Psoas muscle (tissue), 8 donors: ENCODE results near the gene LGR6. TPM values are rescaled to one million over a fixed set of nuclear protein-coding genes. Genes with fewer than 3 reads are reported as not detected.
"Not testable (repeated sequence)": the region's sequence is repeated elsewhere in the genome, so short reads cannot be mapped to it uniquely, and the experiment has no call there.

ENCODE experiments used
- ATAC-seq, 4 donors: fragments of 200-7000 bp; cut with Tn5 transposase; one replicate each; pipeline ENCODE4 v1.9.1; 2020; ENCODE audit warnings: moderate library complexity in 3 of 4, mild to moderate bottlenecking in 2 of 4
- DNase-seq, 2 donors: peaks; one replicate each; pipeline ENCODE4 v3.0.0-alpha.2; 2020
- H3K27ac ChIP-seq: fragments of 200-600 bp; one replicate; pipeline ENCODE4 v1.8.0; 2022
- H3K27me3 ChIP-seq, 3 donors: fragments of 200-600 bp in 1 of 3; one replicate each; pipeline versions ENCODE4 v1.6.1 to v1.8.0; 2013 to 2022; ENCODE audit warnings: low read length in 2 of 3, mild to moderate bottlenecking in 2 of 3, moderate library complexity in 1 of 3; ENCODE audit not compliant: insufficient read depth in 3 of 3
- H3K36me3 ChIP-seq, 2 donors: fragments of 200-600 bp in 1 of 2; one replicate each; pipeline versions ENCODE4 v1.6.1 to v1.8.0; 2013 to 2022; ENCODE audit warnings: low read depth in 1 of 2, mild to moderate bottlenecking in 1 of 2, moderate library complexity in 1 of 2; ENCODE audit not compliant: insufficient read depth in 1 of 2
- H3K4me1 ChIP-seq: fragments of 200-600 bp; one replicate; pipeline ENCODE4 v1.8.0; 2022
- H3K4me3 ChIP-seq: fragments of 200-600 bp; one replicate; pipeline ENCODE4 v1.8.0; 2022; ENCODE audit warnings: mild to moderate bottlenecking
- H3K9me3 ChIP-seq: fragments of 200-600 bp; one replicate; pipeline ENCODE4 v1.8.0; 2022
- CTCF ChIP-seq: fragments of 200-600 bp; IDR thresholded peaks from one replicate; pipeline ENCODE4 v1.8.0; 2022; ENCODE audit warnings: antibody characterized with exemption
- WGBS, 3 donors: extraction: QIAGEN DNeasy Blood & Tissue Kit; methylation state at CpG; one replicate each; pipeline versions ENCODE4 v1.1.6 to v1.1.7; 2013; 5-methylcytosine and 5-hydroxymethylcytosine counted together
- intact Hi-C, 2 donors: fragments of 100-400 bp; cut with DNase I; formaldehyde crosslinking; loops; one replicate each; pipeline versions ENCODE4 v1.11.0 to v1.14.2; 2022
- polyA plus RNA-seq, 3 donors: library from polyadenylated mRNA; stranded (reverse); fragments of 200-250 nt; gene quantifications; one replicate each; pipeline ENCODE4 v1.2.3, GENCODE V29; 2013
- total RNA-seq, 4 donors: library from RNA; stranded (reverse); fragmentation: NEBNext Ultra II Directional in 2 of 4; extraction: Animal tissue kit (Norgen Biotek cat#: 25700) in 2 of 4; gene quantifications; one replicate each; pipeline versions ENCODE4 v1.2.1 to v1.2.4, GENCODE V29; 2021 to 2023
- donor health status: healthy with polysubstance abuse.
- donor health status: DM: no; HTN: no; CAD: no; lungs with moderate emphysema.
- donor health status: Bipolar disorder and iron deficiency.
- donor health status: healthy.
- donor health status: DM: yes; HTN: yes; CAD: no.
- donor health status: DM: no; HTN: no; CAD: no.
- donor health status: DM: no; HTN: no; CAD: no.
- donor health status: DM: yes; HTN: yes; CAD: no.

The LGR6 gene
- total and polyA plus RNA-seq, 7 donors, result 0.12 to 0.20 (median 0.16) TPM; not detected in 3

DNA sequence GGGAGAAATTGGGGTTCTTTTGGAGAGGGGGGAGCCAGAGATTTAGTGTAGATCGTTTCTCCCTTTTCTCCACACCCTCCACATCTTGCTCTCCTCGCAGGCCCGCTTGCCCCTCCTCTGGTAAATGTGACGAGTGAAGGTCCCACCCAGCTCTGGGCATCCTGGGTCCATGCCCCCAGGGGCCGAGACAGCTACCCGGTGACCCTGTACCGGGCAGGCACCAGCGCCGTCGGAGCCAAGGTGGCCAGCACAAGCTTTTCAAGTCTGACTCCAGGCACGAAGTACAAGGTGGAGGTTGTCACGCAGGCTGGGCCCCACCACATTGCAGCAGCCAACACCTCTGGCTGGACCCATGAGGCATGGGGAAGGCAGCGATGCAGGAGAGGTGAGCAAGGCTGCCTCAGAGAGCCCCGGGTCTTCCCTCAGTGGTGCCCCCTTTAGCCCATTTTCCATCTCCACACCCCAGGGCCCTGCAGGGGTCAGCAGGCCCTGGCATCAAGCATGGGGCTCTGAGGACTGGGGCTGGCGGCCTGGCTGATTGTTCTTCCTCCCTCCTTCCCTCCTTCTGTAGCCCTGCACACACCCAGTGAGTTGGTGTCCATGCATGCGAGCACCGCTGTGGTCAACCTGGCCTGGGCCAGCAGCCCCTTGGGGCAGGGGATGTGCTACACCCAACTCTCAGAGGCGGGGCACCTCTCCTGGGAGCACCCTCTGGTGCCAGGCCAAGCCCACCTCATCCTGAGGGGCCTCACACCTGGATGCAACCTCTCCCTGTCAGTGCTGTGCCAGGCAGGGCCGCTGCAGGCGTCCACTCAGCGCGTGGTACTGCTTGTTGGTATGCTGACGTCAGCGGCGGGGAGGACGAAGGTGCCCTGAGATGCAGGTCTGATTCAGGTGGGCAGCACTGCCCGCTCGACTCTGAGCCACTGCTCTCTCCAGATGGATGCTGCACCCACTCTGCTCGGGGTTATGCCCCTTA is 16.4 kb upstream of the LGR6 start:
- no peak overlapping the region for H3K4me3 ChIP-seq
- H3K4me1 ChIP-seq, result no peaks in the 10 kb centered on the region
- no peak overlapping the region for H3K27ac ChIP-seq
- no peak for TF ChIP-seq CTCF
- no peaks in the 10 kb centered on the region for H3K36me3 ChIP-seq
- intact Hi-C loops, result no loop called here
- ATAC-seq, result no peak
- no peaks in the 10 kb centered on the region for H3K27me3 ChIP-seq
- H3K9me3 ChIP-seq, result no peaks in the 10 kb centered on the region
- WGBS, 3 donors, result 88 to 91% (median 90%) methylated on average over 25 to 29 of the region's 29 CpGs
- no peak for DNase-seq

DNA sequence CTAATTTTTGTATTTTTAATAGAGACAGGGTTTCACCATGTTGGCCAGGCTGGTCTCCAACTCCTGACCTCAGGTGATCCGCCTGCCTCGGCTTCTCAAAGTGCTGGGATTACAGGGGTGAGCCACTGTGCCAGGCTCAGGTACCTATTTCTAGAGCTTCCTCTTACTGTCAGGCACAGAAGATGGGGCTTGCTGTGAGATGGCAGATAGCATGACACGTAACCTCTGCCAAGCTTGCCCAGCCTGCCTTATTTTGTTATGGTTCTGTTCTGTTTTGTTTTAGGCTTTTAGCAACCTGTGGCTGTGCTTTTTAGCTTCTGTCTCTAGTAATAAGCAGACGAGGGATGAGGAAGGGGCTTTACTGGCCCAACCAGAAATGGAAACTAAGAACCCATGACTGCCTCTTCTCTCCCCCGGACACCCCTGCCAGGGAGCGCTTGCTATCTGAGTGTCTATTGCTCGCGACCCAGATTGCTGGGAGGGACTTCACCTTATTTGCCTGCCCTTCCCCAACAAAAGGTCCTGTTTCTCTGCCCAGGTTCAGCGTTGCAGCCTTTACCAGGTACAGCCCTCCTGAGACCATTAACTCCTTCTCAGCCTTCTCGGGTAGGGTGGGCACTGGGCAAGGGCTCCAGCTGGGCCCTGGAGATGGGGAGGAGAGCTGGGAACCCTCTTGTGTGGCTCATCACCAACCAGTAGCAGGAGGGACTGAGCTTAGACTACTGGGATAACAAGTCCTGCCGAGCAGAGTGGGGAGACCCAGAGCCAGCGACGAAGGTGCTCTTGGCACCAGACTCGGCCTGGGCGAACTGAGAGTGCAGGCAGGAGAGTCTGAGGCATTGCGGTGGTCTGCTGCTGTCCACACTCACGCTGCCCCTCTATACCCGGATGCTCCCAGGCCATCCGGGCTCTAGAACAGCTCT is 13.5 kb upstream of the LGR6 start:
- DNase-seq (no peak), ATAC-seq (no peak)
- WGBS, 3 donors, result 70 to 80% (median 79%) methylated on average over 19 of the region's 19 CpGs
- Histone ChIP-seq H3K4me3 (no peak overlapping the region), H3K9me3 (no peaks in the 10 kb centered on the region), H3K36me3 (no peaks in the 10 kb centered on the region), H3K4me1 (no peaks in the 10 kb centered on the region), H3K27ac (no peak overlapping the region), H3K27me3 (no peaks in the 10 kb centered on the region)
- no peak for TF ChIP-seq CTCF
- intact Hi-C loops, result loop anchor here (1.0 to 5.0 kb wide), 2 partner anchors 44 to 537 kb away; no protein-coding TSS in a partner anchor

DNA sequence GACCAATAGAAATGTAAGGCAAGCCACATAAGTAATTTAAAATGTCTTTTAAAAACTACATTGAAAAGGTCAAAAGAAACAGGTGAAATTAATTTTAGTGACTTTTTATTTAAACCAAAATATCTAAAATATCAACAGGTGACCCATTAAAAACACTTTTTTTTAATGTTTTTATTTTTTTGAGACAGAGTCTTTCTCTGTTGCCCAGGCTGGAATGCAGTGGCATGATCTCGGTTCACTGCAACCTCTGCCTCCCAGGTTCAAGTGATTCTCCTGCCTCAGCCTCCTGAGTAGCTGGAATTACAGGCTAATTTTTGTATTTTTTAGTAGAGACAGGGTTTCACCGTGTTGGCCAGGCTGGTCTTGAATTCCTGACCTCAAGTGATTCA is 12.9 kb upstream of the LGR6 start:
- DNase-seq, H3K36me3 ChIP-seq, H3K4me1 ChIP-seq, H3K27ac ChIP-seq, ATAC-seq, H3K9me3 ChIP-seq, H3K27me3 ChIP-seq, H3K4me3 ChIP-seq: not testable (repeated sequence)
- WGBS, 3 donors, result 59 to 68% (median 68%) methylated on average over 2 of the region's 2 CpGs
- intact Hi-C loops, result loop anchor here in 1 of 2 donors (5.0 kb wide), 1 partner anchor 537 kb away; no protein-coding TSS in a partner anchor

- H3K4me3 ChIP-seq, result no peak overlapping the region
- no peaks in the 10 kb centered on the region for H3K4me1 ChIP-seq
- no peaks in the 10 kb centered on the region for H3K36me3 ChIP-seq
- intact Hi-C loops, result loop anchor here in 1 of 2 donors (5.0 kb wide), 1 partner anchor 536 kb away; no protein-coding TSS in a partner anchor
- no peaks in the 10 kb centered on the region for H3K9me3 ChIP-seq
- no peaks in the 10 kb centered on the region for H3K27me3 ChIP-seq
- ATAC-seq (no peak), DNase-seq (no peak)
- no peak overlapping the region for H3K27ac ChIP-seq
- no peak for TF ChIP-seq CTCF
- WGBS, 3 donors, result 84 to 90% (median 85%) methylated on average over 7 of the region's 7 CpGs
These were observed 12.0 kb upstream of the LGR6 start for GRCh38 chr1:202181586-202181985.
